SK-N-SH treated with all-trans-retinoic acid at 6 μM for 48 hours (cell line): Measurements from ENCODE around the gene SLC49A4.

ENCODE experiments used
- ATAC-seq: fragments of 200-7000 bp; cut with Tn5 transposase; 3 replicates; pipeline ENCODE4 v1.9.1; 2020; ENCODE audit warnings: mild to moderate bottlenecking, moderate library complexity
- ARNTL ChIP-seq: fragments of 450-650 bp; formaldehyde crosslinking; IDR thresholded peaks from 2 replicates; pipeline ENCODE4 v1.5.0; 2020; ENCODE audit warnings: low read depth, mild to moderate bottlenecking, moderate library complexity, borderline replicate concordance
- CREB5 ChIP-seq: fragments of 250-450 bp; sonication (Bioruptor Pico); IDR thresholded peaks from 2 replicates; pipeline ENCODE4 v1.5.1; 2020; ENCODE audit warnings: low read depth, mild to moderate bottlenecking, moderate library complexity
- CSDC2 ChIP-seq: fragments of 250-450 bp; sonication (Bioruptor Pico); IDR thresholded peaks from 2 replicates; pipeline ENCODE4 v1.5.0; 2020; ENCODE audit warnings: mild to moderate bottlenecking, moderate library complexity
- ESRRG ChIP-seq: fragments of 250-450 bp; sonication (Bioruptor Pico); IDR thresholded peaks from 2 replicates; pipeline ENCODE4 v1.6.1; 2021; ENCODE audit warnings: mild to moderate bottlenecking
- ISL1 ChIP-seq: fragments of 250-450 bp; sonication (Bioruptor Pico); IDR thresholded peaks from 2 replicates; pipeline ENCODE4 v2.1.2; 2022; ENCODE audit warnings: mild to moderate bottlenecking, moderate library complexity
- OSR1 ChIP-seq: fragments of 250-450 bp; sonication (Bioruptor Pico); IDR thresholded peaks from 2 replicates; pipeline ENCODE4 v1.8.0; 2022; ENCODE audit warnings: moderate library complexity, mild to moderate bottlenecking, inconsistent platforms
- PPARA ChIP-seq: fragments of 250-450 bp; sonication (Bioruptor Pico); IDR thresholded peaks from 2 replicates; pipeline ENCODE4 v1.5.0; 2020; ENCODE audit warnings: mild to moderate bottlenecking, borderline replicate concordance
- RARB ChIP-seq: fragments of 250-450 bp; sonication (Bioruptor Pico); IDR thresholded peaks from 2 replicates; pipeline ENCODE4 v1.8.0; 2021; ENCODE audit warnings: mild to moderate bottlenecking, moderate library complexity
- TCF4 ChIP-seq: fragments of 250-450 bp; sonication (Bioruptor Pico); IDR thresholded peaks from 2 replicates; pipeline ENCODE4 v1.8.0; 2021; ENCODE audit warnings: mild to moderate bottlenecking, moderate library complexity, borderline replicate concordance
- TOX ChIP-seq: fragments of 250-450 bp; sonication (Bioruptor Pico); IDR thresholded peaks from 2 replicates; pipeline ENCODE4 v1.8.0; 2021; ENCODE audit warnings: mild to moderate bottlenecking, moderate library complexity, borderline replicate concordance
- ZC3H10 ChIP-seq: fragments of 250-450 bp; sonication (Bioruptor Pico); IDR thresholded peaks from 2 replicates; pipeline ENCODE4 v1.5.1; 2021; ENCODE audit warnings: mild to moderate bottlenecking, moderate library complexity
- ZFP3 ChIP-seq: fragments of 250-450 bp; sonication (Bioruptor Pico); IDR thresholded peaks from 2 replicates; pipeline ENCODE4 v1.5.0; 2020; ENCODE audit warnings: mild to moderate bottlenecking, moderate library complexity
- ZNF565 ChIP-seq: fragments of 450-650 bp; formaldehyde crosslinking; conservative IDR thresholded peaks from 2 replicates; pipeline ENCODE4 v1.5.0; 2020; ENCODE audit warnings: low read depth, mild to moderate bottlenecking, moderate library complexity
- ZNF8 ChIP-seq: fragments of 450-650 bp; formaldehyde crosslinking; IDR thresholded peaks from 2 replicates; pipeline ENCODE4 v1.5.0; 2020; ENCODE audit warnings: mild to moderate bottlenecking, moderate library complexity
- TF ChIP-seq, protein P1 (sequence below): fragments of 250-450 bp; sonication (Bioruptor Pico); IDR thresholded peaks from 2 replicates; pipeline ENCODE4 v1.5.1; 2021; ENCODE audit warnings: mild to moderate bottlenecking, moderate library complexity
- TF ChIP-seq, protein P2 (sequence below): fragments of 250-450 bp; sonication (Bioruptor Pico); IDR thresholded peaks from 2 replicates; pipeline ENCODE4 v1.5.0; 2020; ENCODE audit warnings: mild to moderate bottlenecking, moderate library complexity
- TF ChIP-seq, protein P3 (sequence below): fragments of 250-450 bp; sonication (Bioruptor Pico); IDR thresholded peaks from 2 replicates; pipeline ENCODE4 v1.8.0; 2020; ENCODE audit warnings: mild to moderate bottlenecking, moderate library complexity, borderline replicate concordance
- TF ChIP-seq, protein P4 (sequence below): fragments of 250-450 bp; sonication (Bioruptor Pico); IDR thresholded peaks from 2 replicates; pipeline ENCODE4 v1.8.0; 2021; ENCODE audit warnings: low read depth, mild to moderate bottlenecking, moderate library complexity, borderline replicate concordance

Gene SLC49A4

GRCh38 chr3:122859021-122859805 is 64.3 kb downstream of the SLC49A4 start:
- TF ChIP-seq, protein P1, sequence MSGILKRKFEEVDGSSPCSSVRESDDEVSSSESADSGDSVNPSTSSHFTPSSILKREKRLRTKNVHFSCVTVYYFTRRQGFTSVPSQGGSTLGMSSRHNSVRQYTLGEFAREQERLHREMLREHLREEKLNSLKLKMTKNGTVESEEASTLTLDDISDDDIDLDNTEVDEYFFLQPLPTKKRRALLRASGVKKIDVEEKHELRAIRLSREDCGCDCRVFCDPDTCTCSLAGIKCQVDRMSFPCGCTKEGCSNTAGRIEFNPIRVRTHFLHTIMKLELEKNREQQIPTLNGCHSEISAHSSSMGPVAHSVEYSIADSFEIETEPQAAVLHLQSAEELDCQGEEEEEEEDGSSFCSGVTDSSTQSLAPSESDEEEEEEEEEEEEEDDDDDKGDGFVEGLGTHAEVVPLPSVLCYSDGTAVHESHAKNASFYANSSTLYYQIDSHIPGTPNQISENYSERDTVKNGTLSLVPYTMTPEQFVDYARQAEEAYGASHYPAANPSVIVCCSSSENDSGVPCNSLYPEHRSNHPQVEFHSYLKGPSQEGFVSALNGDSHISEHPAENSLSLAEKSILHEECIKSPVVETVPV (CRISPR knock-in tag): no peak
- TF ChIP-seq ARNTL (no peak), ZC3H10 (CRISPR knock-in tag) (no peak), CSDC2 (no peak), PPARA (no peak), TOX (CRISPR knock-in tag) (no peak), ZNF565 (CRISPR knock-in tag) (no peak), CREB5 (CRISPR knock-in tag) (no peak)
- TF ChIP-seq, protein P2, sequence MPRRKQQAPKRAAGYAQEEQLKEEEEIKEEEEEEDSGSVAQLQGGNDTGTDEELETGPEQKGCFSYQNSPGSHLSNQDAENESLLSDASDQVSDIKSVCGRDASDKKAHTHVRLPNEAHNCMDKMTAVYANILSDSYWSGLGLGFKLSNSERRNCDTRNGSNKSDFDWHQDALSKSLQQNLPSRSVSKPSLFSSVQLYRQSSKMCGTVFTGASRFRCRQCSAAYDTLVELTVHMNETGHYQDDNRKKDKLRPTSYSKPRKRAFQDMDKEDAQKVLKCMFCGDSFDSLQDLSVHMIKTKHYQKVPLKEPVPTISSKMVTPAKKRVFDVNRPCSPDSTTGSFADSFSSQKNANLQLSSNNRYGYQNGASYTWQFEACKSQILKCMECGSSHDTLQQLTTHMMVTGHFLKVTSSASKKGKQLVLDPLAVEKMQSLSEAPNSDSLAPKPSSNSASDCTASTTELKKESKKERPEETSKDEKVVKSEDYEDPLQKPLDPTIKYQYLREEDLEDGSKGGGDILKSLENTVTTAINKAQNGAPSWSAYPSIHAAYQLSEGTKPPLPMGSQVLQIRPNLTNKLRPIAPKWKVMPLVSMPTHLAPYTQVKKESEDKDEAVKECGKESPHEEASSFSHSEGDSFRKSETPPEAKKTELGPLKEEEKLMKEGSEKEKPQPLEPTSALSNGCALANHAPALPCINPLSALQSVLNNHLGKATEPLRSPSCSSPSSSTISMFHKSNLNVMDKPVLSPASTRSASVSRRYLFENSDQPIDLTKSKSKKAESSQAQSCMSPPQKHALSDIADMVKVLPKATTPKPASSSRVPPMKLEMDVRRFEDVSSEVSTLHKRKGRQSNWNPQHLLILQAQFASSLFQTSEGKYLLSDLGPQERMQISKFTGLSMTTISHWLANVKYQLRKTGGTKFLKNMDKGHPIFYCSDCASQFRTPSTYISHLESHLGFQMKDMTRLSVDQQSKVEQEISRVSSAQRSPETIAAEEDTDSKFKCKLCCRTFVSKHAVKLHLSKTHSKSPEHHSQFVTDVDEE: no peak
- TF ChIP-seq, protein P3, sequence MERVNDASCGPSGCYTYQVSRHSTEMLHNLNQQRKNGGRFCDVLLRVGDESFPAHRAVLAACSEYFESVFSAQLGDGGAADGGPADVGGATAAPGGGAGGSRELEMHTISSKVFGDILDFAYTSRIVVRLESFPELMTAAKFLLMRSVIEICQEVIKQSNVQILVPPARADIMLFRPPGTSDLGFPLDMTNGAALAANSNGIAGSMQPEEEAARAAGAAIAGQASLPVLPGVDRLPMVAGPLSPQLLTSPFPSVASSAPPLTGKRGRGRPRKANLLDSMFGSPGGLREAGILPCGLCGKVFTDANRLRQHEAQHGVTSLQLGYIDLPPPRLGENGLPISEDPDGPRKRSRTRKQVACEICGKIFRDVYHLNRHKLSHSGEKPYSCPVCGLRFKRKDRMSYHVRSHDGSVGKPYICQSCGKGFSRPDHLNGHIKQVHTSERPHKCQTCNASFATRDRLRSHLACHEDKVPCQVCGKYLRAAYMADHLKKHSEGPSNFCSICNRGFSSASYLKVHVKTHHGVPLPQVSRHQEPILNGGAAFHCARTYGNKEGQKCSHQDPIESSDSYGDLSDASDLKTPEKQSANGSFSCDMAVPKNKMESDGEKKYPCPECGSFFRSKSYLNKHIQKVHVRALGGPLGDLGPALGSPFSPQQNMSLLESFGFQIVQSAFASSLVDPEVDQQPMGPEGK (CRISPR knock-in tag): no peak

GRCh38 chr3:122862381-122862780 is 67.5 kb downstream of the SLC49A4 start:
- TF ChIP-seq RARB (CRISPR knock-in tag) (no peak), TOX (CRISPR knock-in tag) (no peak), ZC3H10 (CRISPR knock-in tag) (no peak), PPARA (no peak), OSR1 (CRISPR knock-in tag) (no peak), CREB5 (CRISPR knock-in tag) (no peak), ESRRG (CRISPR knock-in tag) (no peak), CSDC2 (no peak), ZFP3 (CRISPR knock-in tag) (no peak), ARNTL (no peak), ZNF8 (CRISPR knock-in tag) (no peak), TCF4 (CRISPR knock-in tag) (no peak), ISL1 (CRISPR knock-in tag) (no peak)
- TF ChIP-seq, protein P2: no peak
- TF ChIP-seq, protein P1 (CRISPR knock-in tag): no peak
- TF ChIP-seq, protein P4, sequence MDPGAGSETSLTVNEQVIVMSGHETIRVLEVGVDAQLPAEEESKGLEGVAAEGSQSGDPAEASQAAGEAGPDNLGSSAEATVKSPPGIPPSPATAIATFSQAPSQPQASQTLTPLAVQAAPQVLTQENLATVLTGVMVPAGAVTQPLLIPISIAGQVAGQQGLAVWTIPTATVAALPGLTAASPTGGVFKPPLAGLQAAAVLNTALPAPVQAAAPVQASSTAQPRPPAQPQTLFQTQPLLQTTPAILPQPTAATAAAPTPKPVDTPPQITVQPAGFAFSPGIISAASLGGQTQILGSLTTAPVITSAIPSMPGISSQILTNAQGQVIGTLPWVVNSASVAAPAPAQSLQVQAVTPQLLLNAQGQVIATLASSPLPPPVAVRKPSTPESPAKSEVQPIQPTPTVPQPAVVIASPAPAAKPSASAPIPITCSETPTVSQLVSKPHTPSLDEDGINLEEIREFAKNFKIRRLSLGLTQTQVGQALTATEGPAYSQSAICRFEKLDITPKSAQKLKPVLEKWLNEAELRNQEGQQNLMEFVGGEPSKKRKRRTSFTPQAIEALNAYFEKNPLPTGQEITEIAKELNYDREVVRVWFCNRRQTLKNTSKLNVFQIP (CRISPR knock-in tag): no peak
- ATAC-seq: no peak

More at GRCh38 chr3:122859021-122859805, 64.3 kb downstream of the SLC49A4 start:
- no peak for ATAC-seq
